PC-3 (cell line): Measurements from ENCODE around the gene GNG14.
"Not testable (repeated sequence)": the region's sequence is repeated elsewhere in the genome, so short reads cannot be mapped to it uniquely, and the experiment has no call there.

ENCODE experiments used
- EZH2 ChIP-seq: fragments of 300-600 bp; sonication (generic); IDR thresholded peaks from one replicate; pipeline ENCODE4 v1.6.1; 2017; ENCODE audit warnings: antibody characterized with exemption, mild to moderate bottlenecking, low read length; ENCODE audit not compliant: unreplicated experiment
- EZH2phosphoT487 ChIP-seq: fragments of 300-600 bp; sonication (generic); IDR thresholded peaks from 2 replicates; pipeline ENCODE4 v1.6.1; 2018; ENCODE audit warnings: mild to moderate bottlenecking, antibody characterized with exemption, low read length, borderline replicate concordance
- TF ChIP-seq, protein P1 (sequence below): fragments of 300-600 bp; sonication (generic); conservative IDR thresholded peaks from 2 replicates; pipeline ENCODE4 v1.5.1; 2017; ENCODE audit warnings: antibody characterized with exemption, low read depth, mild to moderate bottlenecking, low read length

- TF ChIP-seq, protein P1, sequence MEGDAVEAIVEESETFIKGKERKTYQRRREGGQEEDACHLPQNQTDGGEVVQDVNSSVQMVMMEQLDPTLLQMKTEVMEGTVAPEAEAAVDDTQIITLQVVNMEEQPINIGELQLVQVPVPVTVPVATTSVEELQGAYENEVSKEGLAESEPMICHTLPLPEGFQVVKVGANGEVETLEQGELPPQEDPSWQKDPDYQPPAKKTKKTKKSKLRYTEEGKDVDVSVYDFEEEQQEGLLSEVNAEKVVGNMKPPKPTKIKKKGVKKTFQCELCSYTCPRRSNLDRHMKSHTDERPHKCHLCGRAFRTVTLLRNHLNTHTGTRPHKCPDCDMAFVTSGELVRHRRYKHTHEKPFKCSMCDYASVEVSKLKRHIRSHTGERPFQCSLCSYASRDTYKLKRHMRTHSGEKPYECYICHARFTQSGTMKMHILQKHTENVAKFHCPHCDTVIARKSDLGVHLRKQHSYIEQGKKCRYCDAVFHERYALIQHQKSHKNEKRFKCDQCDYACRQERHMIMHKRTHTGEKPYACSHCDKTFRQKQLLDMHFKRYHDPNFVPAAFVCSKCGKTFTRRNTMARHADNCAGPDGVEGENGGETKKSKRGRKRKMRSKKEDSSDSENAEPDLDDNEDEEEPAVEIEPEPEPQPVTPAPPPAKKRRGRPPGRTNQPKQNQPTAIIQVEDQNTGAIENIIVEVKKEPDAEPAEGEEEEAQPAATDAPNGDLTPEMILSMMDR: not testable (repeated sequence)
- not testable (repeated sequence) for TF ChIP-seq EZH2, EZH2phosphoT487
Observed at GRCh38 chr19:12712077-12712476, 24.3 kb downstream of the GNG14 start.
